ENCODE measurements around the gene FLOT1. TPM values are rescaled to one million over a fixed set of nuclear protein-coding genes. Genes with fewer than 3 reads are reported as not detected.

FLOT1 gene
- total and polyA plus RNA-seq, 9 of the 15 experiments (the other 6 are each of a cell fraction or from before 2014, with no cell fraction given), result 11.7 to 149 (median 118) TPM

- TF ChIP-seq SIN3B (IDR thresholded peaks at IDR 0.05; ENCODE audit: low read depth), result no peak
- TF ChIP-seq MAZ (CRISPR knock-in tag; conservative IDR thresholded peaks at IDR 0.05 in 1 of 2, IDR thresholded peaks at IDR 0.05 in 1 of 2), result peak in 1 of 2 experiments; percentile 61; a peak in 2 of 4 replicates
- TF ChIP-seq ZNF586 (CRISPR knock-in tag; conservative IDR thresholded peaks at IDR 0.05), result no peak
- TF ChIP-seq HEY1 (CRISPR knock-in tag; IDR thresholded peaks at IDR 0.05; ENCODE audit: borderline replicate concordance), result no peak
- TF ChIP-seq E2F6 (IDR thresholded peaks at IDR 0.05; ENCODE audit: borderline replicate concordance in 1 of 2, extremely low read depth in 1 of 2, insufficient read depth in 1 of 2, insufficient read length in 1 of 2, low read depth in 1 of 2, low read length in 1 of 2, poor library complexity in 1 of 2, severe bottlenecking in 1 of 2), result peak in 1 of 2 experiments; percentile 15
- TF ChIP-seq ZNF347 (CRISPR knock-in tag; IDR thresholded peaks at IDR 0.05; ENCODE audit: low read depth), result no peak
- peak; percentile 57; the same call in 1 of the 2 replicates for TF ChIP-seq SPI1 (IDR thresholded peaks at IDR 0.05; ENCODE audit: borderline replicate concordance, low read depth, low read length)
- TF ChIP-seq RHOXF2B (CRISPR knock-in tag; conservative IDR thresholded peaks at IDR 0.05), result peak; percentile 78; the same call in 1 of the 2 replicates
- peak; percentile 53; the same call in 1 of the 2 replicates for TF ChIP-seq ZEB2 (IDR thresholded peaks at IDR 0.05)
- TF ChIP-seq, protein P1, sequence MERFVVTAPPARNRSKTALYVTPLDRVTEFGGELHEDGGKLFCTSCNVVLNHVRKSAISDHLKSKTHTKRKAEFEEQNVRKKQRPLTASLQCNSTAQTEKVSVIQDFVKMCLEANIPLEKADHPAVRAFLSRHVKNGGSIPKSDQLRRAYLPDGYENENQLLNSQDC (CRISPR knock-in tag; IDR thresholded peaks at IDR 0.05), result no peak
- no peak for TF ChIP-seq NCOA6 (IDR thresholded peaks at IDR 0.05)
- no peak for TF ChIP-seq ATF3 (IDR thresholded peaks at IDR 0.05)
- TF ChIP-seq ATF3 (CRISPR knock-in tag; conservative IDR thresholded peaks at IDR 0.05), result 0 out of 2 replicates have a peak, but pooled peaks have one; percentile 33
- TF ChIP-seq THRAP3 (IDR thresholded peaks at IDR 0.05; ENCODE audit: borderline replicate concordance), result peak; percentile 57; the same call in 1 of the 2 replicates
- no peak for TF ChIP-seq RAD51 (IDR thresholded peaks at IDR 0.05; ENCODE audit: borderline replicate concordance, low read depth)
- no peak for TF ChIP-seq RBM39 (optimal IDR thresholded peaks at IDR 0.05; ENCODE audit: low read depth, low read length)
- 0 out of 2 replicates have a peak, but pooled peaks have one; percentile 27 for TF ChIP-seq CC2D1A (IDR thresholded peaks at IDR 0.05)
- peak; percentile 53 for TF ChIP-seq ELF4 (CRISPR knock-in tag; IDR thresholded peaks at IDR 0.05)
Observed at GRCh38 chr6:30686009-30686907, 56.2 kb downstream of the FLOT1 start, which contains the start of gene PPP1R18 (continued).
